HG02981 (cell line): Measurements from ENCODE around the gene TRMT44.
"Not testable (repeated sequence)": the region's sequence is repeated elsewhere in the genome, so short reads cannot be mapped to it uniquely, and the experiment has no call there.

Experiments used
- ATAC-seq: cut with Tn5 transposase; IDR thresholded peaks from one replicate; pipeline ENCODE4 v1.9.1; 2021; ENCODE audit warnings: mild to moderate bottlenecking, moderate library complexity; ENCODE audit not compliant: unreplicated experiment

Gene TRMT44

DNA sequence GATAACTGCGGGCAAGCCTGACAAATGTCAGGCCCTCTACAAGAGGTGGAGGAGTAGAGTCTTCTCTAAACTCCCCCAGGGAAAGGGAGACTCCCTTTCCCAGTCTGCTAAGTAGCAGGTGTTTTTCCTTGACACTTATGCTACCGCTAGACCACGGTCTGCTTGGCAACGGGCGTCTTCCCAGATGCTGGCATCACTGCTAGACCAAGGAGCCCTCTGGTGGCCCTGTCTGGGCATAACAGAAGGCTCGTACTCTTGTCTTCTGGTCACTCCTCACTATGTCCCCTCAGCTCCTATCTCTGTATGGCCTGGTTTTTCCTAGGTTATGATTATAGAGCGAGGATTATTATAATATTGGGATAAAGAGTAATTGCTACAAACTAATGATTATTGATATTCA, 33.7 kb upstream of the TRMT44 start:
- ATAC-seq: not testable (repeated sequence)

DNA sequence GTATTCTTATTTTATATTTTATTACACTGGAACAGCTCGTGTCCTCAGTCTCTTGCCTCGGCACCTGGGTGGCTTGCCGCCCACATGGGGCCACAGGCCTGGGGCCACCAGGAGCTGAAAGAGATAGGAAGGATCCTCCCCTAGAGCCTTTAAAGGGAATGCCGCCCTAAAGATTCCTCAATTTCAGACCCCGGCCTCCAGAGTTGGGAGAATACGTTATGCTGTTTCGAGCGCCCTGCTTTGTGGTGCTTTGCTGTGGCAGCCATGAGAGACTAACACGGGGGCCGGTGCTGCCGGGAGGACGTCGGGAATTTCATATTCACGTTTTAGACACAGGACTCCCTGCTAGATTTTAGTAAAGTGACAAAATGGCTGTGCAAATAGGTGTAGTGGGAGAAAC, 33.3 kb upstream of the TRMT44 start:
- ATAC-seq: no peak

DNA sequence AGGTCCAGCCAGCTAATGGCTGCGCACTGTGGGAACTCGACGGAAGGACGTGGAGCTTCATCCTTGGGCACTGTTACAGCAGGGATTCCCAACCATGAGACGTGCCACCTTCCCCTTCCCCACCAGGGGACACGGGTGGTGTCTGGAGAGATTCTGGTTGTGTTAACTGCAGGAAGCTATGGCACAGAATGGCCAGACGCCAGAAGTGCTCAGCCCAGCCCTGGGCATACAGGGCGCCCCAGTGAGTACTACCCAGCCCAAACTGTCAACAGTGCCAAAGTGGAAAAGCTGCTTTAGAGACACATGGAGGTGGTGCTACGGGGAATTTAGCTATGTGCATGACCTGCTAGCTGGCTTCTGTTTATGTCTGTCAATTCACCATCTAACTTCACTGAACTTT, 32.8 kb upstream of the TRMT44 start:
- ATAC-seq: no peak

DNA sequence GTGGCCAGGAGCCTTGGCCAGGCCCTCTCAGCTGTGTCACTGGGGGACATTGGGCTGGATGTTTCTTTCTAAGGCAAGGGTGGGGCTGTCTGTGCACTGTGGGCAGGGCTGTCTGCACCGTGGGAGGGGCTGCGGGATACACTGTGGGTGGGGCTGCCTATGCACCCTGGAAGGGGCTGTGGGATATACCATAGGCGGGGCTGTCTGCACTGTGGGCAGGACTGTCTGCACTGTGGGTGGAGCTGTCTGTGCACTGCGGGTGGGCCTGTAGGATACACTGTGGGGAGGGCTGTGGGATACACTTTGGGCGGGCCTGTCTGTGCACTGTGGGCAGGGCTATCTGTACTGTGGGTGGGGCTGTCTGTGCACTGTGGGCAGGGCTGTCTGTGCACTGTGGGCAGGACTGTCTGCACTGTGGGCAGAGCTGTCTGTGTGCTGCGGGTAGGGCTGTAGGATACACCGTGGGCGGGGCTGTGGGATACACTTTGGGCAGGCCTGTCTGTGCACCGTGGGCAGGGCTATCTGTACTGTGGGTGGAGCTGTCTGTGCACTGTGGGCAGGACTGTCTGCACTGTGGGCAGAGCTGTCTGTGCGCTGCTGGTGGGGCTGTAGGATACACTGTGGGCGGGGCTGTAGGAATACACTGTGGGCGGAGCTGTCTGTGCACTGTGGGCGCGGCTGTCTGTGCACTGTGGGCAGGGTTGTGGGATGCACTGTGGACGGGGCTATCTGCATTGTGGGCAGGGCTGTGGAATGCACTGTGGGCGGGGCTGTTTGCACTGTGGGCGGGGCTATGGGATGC, 31.1 kb upstream of the TRMT44 start:
- ATAC-seq: no peak

DNA sequence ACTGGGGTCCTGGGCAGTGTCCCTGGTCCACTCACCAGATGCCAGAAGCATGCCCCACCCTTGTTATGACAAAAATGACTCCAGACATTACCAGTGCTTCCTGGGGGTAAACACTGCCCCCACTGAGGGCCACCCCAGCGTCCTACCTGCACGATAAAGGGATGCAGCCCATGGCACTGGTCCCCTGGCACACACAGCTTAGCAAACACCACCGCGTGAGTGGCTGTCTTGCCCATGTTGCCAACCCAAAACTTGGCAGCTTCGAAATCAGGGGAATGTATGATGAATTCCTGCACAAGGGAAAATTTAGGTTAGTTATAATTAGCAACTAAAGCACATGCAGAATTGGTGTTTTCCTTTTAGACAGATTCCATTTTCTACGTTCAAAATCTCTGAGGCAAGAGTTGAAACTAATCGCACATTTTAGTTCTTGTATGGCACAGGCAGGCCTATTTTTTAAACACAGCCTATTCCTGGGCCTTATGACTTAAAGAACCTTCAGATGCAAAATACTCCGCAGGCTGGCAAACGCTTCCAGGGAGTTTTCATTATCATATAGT, 30.4 kb upstream of the TRMT44 start:
- no peak for ATAC-seq

DNA sequence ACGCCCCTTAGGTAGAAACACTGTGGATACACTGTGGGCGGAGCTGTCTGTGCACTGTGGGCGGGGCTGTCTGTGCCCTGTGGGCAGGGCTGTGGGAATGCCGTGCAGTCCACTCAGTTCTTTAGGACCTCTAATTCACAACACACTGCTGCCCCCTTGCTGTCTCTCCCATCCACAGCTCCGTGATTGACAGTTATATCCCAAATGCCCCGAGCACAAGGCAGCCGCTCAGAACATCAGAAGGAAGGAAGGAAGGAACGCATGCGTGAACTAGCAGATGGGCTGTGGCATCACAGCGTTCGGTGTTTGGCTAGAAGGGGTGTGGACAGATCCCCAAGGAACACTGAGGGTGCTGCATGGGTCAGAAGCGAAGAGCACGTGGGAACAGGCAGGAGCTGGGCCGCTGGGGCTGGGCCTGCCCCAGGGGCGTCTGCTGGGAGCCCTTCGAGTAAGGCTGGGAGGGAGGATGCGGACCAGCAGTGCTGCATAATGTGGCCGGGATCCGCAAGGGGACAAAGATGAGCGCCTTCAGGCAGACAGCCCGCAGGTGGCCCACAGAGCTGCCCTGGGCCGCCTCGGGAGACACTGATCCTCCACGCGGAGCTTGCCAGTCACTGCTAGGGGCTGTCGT, 29.8 kb upstream of the TRMT44 start:
- no peak for ATAC-seq

DNA sequence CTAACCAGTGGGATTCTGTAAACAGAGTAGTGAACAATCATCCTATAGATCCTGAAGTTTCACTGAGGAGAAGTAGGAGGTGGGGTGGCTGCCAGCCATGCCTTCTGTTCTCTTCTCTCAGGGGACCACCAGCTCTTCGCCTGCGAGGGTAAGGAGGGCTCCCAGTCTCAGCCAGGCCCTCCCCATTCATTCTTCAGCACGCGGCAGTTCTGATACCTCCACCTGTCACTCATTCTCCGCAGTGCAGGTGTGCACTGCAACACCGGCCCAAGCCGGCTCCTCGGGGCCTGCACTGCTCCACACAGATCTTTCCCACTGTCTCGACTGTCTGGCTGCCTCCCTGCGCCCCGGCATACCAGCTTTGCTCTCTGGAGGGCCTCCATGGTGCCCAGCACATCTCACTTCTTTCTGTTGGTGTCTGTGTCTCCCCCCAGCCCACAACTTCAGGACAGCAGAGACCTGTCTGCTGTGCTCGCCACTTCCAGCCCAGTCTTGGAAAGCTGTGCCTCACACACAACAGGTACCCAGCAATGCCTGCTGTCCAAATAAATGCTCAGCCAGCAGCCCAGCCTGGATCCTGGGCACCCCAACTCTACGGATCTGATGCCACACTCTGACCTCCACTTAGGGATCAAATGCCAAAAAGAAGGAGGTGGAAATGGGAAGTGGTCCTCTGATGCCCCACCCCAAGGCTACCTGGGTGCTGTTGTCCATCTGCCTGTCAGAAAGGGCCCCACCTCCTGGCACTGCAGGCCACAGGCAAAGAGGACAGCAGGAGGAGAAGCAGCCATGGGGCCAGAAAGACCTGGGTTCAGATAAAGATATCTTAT, 29.0 kb upstream of the TRMT44 start:
- ATAC-seq: no peak

DNA sequence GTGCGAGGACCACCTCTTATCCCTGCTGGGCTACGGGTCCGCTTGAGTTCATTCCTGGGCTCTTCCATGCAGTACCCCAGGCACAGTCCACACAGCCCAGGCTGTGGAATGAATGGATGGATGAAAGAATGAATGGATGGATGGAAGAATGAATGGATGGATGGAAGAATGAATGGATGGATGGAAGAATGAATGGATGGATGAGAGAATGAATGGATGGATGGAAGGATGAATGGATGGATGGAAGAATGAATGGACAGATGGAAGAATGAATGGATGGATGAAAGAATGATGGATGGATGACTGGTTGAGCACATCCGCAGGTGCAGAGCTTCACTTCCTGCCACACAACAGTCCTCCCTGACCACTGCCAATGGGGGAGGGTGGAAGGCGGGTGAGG, 28.3 kb upstream of the TRMT44 start:
- ATAC-seq: no peak

DNA sequence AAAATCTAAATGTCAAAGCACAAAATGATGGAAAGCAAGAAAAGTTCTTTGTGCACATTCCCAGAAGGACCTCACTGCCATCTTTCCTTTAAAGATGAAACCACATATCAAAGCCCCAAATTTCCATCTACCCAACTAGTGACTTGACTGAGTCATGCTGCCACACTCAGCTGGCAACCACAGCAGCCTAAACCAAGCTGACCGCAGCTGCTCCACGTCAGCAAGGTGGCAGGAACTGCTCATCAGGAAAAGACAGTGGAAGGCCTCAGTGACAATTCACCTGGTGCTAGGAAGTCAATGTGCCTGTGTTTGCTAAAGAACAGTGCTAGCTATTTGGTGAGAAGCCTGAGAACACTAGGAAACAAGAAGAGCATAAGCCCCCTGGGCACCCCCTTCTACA, 26.2 kb upstream of the TRMT44 start:
- ATAC-seq: no peak

DNA sequence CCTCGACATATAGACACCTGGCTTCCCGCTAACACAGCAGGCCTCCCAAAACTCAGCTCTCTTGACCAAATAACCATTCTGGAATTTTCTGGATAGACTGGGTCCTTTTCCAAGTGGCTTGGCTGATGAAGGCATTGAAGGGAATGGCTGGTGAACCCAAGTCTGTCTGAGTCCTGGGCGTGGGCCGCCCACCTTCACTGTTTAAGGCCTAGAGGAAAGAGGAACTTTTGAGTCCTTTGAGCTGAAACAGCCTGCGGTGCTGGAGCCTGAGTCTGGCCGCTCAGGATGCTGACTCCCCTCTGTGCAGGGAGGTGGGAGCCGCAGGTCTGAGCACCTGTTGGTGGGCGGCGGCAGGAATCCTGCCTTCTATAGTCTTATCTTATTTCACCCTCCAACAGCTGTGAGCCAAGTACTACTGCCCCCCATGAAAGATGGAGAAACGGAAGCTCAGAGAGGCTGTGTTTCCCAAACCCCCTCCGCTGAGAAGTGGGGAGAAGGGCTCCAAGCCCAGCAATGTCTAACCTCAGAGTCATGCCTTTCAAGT, 23.4 kb upstream of the TRMT44 start:
- ATAC-seq: no peak

DNA sequence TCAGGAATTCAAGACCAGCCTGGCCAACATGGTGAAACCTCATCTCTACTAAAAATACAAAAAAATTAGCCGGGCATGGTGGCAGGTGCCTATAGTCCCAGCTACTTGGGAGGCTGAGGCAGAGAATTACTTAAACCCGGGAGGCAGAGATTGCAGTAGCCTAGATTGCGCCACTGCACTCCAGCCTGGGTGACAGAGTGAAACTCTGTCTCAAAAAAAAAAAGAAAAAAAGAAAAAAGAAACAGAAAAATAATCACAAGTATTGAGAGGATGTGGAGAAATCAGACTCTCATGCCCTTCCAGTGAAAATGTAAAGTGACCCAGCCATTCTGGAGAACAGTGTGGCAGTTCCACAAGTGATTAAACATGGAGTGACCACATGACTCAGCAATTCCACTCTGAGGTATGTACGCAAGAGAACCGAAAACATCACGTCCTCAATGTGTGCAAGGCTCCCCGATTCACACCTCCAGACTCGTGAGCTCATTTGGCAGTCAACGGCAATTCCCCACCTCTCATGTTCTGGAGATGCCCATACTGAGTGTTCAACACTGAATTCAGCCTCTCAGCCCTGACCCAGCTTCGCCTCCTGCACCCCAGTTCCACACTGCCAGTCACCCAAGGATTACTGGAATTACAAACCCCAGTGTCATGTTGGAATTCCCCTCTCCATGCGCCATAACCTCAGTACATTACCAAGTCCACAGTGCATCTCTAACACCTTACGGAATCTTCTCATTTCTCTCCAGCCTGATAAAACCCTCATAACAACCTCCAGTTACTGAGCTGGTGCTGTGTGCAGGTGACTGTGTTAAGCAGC, 21.1 kb upstream of the TRMT44 start:
- ATAC-seq: no peak

DNA sequence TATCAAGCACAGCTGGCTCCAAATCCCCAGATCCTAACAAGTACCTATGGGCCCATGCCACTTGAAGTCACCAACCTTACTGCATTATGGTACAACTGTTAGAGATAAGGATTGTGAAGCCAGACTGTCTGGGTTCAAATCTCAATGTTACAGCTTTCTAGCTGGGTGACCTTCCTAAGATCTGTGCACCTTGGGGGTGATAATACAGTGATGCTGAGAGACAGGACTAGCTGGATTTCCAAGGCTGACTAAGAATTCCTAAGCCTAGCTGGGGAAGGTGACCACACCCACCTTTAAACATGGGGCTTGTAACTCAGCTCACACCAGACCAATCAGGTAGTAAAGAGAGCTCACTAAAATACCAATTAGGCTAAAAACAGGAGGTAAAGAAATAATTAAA, 20.4 kb upstream of the TRMT44 start:
- not testable (repeated sequence) for ATAC-seq

DNA sequence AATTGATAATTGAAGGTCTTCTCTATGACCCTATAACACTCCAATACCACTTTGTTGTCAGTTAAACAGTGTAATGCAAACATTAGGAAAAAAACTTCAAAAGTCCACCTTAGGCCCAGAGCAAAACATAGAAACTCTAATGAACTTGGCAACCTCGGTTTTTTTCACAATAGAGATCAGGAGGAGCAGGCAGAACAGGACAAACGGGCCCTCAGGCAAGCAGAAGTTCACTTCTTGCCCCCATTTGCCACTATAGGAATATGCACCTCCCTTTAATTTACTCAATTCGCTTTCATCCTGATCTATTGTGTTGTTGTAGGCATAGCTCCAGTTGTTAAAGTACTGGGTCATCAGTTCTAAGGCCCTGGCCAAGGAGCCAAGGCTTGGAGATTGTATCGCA, 18.2 kb upstream of the TRMT44 start:
- no peak for ATAC-seq

DNA sequence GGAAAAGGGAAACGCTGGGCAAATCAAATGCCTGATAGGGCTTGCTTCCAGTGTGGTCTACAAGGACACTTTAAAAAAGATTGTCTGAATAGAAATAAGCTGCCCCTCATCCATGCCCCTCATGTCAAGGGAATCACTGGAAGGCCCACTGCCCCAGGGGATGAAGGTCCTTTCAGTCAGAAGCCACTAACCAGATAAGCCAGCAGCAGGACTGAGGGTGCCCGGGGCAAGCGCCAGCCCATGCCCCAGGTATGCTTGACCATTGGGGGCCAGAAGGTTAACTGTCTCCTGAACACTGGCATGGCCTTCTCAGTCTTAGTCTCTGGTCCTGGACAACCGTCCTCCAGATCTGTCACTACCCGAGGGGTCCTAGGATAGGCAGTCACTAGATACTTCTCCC, 17.8 kb upstream of the TRMT44 start:
- ATAC-seq: no peak

DNA sequence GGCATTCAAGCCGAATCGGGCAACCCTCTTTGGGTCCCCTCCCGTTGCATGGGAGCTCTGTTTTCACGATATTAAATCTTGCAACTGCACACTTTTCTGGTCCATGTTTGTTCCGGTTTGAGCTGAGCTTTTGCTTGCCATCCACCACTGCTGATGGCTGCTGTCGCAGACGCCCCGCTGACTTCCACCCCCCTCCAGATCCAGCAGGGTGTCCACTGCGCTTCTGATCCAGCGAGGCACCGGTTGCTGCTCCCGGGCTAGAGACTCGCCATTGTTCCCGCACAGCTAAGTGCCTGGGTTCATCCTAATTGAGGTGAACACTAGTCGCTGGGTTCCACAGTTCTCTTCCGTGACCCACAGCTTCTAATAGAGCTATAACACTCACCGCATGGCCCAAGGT, 13.3 kb upstream of the TRMT44 start:
- ATAC-seq: no peak

DNA sequence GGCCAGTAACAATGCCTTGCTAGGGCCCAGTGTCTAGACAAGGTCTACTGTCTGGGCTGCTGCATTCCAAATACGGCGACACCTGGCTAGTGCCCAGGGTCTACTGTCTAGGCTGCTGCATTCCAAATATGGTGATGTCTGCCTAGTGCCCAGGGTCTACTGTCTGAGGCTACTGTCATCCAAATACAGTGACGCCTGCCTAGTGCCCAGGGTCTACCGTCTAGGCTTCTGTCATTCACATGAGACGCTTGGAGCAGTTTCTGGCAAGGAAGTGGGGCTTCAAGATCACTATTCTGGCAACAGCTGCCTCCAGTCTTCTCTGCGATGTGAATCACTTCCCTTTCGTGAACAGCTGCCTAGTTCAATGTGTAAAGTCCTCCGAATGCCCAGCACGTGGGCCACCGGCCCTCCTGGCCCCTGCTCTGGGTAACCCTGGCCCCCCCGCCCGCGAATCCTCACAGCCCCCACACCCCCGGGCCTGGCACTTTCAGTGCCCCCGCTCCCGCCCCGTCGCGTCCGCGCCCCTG, 12.8 kb upstream of the TRMT44 start:
- ATAC-seq: peak; percentile 41

DNA sequence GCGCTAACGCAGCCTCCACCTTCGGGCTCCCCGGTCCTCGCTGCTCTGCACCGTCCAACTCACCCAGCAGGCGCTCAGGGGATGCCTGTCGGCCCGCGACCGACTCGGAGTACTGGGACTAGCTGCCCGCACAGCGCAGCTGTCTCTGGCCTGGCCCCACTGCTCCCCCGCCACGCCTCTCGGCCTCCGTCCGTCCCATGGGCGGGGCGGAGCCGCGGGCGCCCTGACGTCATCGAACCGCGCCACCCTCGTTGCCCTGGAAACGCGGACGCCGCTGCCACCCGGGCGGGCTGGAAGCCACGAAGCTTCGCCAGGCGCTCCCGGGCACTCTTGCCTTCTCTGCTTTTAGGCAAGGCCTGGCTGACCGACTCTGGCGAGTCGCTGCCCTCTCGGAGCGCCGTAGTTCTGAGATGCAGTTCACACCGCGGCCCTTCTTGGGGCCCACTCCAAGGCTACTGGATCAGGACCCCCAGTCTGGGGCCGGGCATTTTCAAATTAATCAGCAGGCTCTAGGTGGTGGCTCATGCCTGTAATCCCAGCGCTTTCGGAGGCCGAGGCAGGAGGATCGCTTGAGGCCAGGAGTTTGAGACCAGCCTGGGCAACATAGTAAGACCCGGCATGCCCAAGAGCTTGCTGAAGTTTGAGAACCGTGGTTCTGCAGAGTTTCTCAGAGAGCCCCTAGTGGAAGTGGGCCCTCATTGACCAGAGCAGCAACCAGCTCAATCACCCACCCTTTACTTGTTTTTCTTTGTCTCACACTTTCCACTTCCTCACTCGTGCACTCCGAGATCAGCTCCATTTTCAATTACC, 12.1 kb upstream of the TRMT44 start:
- peak; percentile 92 for ATAC-seq

DNA sequence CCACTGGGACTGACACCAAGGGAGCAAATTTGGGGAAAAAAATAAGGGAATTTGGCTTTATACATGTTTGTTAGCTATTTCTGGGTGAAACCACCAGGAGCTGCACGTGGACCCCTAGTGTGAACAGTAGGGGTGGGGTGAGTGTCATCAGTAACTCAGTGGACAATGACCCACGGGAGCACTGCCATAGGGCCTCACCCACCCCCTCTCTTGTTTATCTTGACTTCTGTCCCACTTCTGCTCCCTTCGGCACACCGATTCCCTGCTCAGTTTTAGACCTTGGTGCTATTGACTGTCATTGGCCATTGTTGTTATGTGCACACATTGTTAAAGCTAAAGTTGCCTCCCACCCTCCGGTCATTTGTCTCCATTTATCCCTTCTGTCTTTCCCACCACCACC, 9.0 kb upstream of the TRMT44 start:
- ATAC-seq: no peak

DNA sequence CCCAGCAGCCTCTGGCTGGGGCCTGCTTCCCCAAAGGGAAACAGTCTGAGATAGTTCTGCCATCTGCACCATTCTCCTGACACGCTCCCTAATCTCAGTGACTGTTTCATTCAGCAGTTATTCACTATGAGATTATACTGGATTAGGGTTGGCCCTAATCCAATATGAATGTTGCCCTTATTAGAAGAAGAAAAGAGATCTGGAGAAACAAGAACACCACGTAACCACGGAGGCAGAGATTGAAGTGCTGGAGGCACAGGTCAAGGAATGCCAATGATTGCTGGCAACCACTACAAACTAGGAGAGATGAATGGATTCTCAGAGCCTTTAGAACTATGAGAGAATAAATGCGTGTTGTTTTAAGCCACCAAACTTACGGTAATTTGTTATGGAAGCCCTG, 7.4 kb upstream of the TRMT44 start:
- ATAC-seq: no peak
